ENCODE data around the gene EXOC1.
A peak's percentile ranks its signal among the peaks of the same experiment; 100 is the strongest.
"Not testable (repeated sequence)": the region's sequence is repeated elsewhere in the genome, so short reads cannot be mapped to it uniquely, and the experiment has no call there.

Gene EXOC1

DNA sequence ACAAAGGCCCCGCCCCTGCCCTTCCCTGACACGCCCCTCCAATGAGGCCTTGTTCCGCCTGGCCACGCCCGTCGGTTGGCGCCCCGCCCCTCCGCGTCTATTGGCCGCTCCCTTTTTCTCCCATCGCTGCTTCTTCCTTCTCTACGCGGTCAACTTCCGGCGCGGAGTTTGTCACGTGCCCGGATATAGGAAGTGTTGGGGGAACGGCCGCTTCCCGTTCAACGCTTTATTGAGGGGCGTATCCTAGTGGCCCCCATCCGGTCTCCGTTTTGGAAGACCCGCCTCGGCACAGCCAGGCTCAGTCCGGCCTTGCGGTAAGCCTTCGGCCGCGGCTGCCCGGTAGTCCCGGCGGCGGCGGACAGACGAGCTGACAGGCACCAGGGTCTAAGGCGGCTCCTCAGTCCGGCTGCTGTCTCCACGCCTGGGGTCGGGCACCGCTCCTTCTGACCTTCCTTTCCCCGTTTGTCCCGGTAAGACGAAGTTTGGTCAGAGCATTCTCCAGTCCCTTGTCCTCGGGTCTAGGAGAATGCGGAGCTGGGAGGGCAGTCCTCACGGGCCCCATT lies at the start of gene EXOC1:
Gene EXOC1, plus strand, starts transcription at position 165 of the 563 bp plus-strand sequence. CDS start 4,676 bp downstream, outside the sequence.
- peak; percentile 94 for DNase-seq (ENCODE audit: low read depth, low spot score)

DNA sequence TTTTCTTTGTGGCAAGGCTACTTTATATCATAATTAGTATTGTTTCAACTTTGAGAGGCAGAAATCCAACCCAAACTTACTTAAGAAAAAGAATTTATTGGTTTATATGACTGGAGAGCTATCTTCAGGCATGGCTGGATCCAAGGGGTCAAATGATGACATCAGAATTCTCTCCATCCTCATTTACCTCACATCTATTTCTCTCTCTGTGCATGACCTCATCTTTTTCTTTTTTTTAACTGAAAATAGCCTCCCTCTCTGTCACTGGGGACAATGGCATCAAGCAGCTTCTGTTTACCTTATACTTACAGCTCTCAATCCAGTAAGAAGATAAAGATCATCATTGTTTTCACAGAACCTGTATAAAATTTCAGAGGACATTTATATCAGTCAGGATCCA lies 45.9 kb upstream of the EXOC1 start:
- no peak for DNase-seq (ENCODE audit: low read depth, low spot score)

DNA sequence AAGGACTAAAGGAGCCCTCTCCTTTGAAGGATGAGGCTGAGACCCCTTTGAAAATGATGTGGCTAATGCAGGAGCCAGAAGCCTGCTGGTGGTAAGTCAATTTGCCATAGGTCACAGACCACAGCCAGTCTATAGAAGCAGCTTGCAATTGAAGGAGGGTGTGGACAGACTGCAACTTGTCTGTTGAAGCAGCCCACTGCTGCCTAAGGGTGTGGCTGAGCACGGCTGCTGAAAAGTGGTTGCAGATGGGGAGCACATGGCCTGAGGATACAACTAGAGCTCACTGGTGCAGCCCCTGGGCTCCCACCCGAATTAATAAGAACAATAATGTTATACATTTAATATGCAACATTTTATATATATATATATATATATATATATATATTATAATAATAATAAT lies 45.3 kb upstream of the EXOC1 start:
- DNase-seq (ENCODE audit: low read depth, low spot score), result no peak

DNA sequence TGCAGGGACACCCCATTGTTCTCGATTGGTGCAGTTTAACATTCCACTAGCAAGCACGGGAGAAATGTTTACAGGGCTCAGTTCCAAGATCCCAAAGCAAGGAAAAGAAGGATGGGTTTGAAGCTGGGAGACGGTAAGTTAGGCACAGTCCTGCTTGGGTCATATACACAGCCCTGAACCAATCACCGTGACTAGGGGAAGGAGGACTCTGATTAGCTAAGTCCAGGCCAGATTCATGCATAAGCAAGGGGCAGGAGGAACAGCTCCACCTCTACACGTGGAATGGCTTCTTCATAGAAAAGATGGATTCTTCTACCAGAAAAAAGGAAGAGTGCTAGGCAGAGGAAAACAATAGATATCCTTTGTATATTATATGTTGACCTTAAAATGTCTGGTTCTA lies 44.8 kb upstream of the EXOC1 start:
- no peak for DNase-seq (ENCODE audit: low read depth, low spot score)

GRCh38 chr4:55817691-55818090 lies 35.8 kb upstream of the EXOC1 start:
- no peak for DNase-seq (ENCODE audit: low read depth, low spot score)

GRCh38 chr4:55819634-55820033 lies 33.8 kb upstream of the EXOC1 start, which contains the start of gene EXOC1L:
Gene EXOC1L, plus strand, starts transcription at chr4:55819790. Its CDS starts 237 bp downstream, at chr4:55820027.
- no peak for DNase-seq (ENCODE audit: low read depth, low spot score)

DNA sequence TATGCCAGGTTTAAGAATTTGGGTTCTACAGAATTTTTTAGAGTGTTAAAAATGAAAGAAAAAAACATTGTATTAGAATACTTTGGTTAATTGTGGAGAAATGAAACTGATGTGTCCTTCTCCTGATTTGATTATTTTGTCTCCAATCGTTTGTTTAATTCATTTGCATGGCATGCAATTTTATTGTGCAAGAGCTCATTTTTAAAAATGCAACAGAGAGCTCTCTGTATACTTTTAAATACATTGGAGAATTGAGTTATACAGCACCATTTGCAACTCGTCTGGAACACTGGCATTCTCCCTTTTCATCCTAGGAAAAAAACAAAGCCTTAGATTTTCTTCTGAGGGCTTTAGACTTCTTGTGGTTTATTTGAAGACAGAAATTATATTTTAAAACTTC lies 33.2 kb upstream of the EXOC1 start:
- no peak for DNase-seq (ENCODE audit: low read depth, low spot score)

DNA sequence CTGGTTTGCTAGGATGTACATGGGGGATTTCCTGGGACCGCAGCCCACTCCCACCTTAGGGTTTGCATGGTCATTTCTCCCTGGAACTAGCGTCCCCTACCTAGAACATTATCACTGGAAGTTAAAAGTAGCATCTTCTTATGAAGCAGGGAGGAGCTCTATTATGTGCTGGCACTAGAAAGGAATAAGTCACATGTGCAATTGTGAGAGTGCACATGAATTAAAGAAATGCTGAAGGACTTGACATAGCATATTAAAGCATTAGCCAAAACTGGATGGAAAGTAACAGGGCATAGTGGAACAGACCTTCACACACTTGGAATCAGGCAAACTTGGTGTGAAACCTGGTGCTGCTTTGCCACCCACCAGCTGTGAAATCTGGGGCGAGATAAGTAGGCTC lies 31.1 kb upstream of the EXOC1 start:
- no peak for DNase-seq (ENCODE audit: low read depth, low spot score)

DNA sequence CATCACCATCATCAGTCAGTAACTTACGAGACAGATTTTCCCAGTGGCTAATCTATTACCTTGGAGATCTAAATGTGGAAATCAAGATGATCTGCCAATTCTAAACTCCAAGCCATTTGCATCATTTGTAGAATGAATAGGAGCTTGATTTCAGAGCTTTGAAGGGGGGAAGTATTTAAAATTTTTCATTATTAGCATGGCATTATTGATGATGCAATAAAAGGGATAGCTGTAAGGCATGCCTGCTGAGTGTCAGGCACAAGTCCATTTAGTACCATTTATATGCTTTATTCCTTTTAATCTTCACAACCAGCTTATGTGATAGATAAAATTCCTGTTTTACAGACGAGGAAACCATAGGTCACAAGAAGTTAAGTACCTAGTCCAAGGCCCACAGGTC lies 28.6 kb upstream of the EXOC1 start:
- no peak for DNase-seq (ENCODE audit: low read depth, low spot score)

DNA sequence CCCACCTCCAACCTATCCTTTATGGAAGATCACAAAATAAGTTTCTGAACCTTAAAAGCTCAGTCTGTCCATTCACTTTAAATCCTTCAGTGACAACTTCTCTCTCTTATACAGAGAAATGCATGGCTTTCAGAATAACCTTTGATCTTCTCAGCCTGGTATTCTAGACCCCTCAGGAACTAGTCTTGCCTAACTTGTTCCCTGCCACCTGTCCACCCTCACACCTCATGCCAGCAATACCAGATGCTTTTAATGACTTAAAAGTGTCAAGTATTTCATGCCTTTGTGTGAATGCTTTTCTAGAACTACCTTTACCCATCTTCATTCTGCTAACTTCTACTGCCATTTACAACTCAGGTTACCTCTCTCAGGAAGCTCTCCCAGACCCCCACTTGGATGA lies 26.5 kb upstream of the EXOC1 start:
- no peak for DNase-seq (ENCODE audit: low read depth, low spot score)

DNA sequence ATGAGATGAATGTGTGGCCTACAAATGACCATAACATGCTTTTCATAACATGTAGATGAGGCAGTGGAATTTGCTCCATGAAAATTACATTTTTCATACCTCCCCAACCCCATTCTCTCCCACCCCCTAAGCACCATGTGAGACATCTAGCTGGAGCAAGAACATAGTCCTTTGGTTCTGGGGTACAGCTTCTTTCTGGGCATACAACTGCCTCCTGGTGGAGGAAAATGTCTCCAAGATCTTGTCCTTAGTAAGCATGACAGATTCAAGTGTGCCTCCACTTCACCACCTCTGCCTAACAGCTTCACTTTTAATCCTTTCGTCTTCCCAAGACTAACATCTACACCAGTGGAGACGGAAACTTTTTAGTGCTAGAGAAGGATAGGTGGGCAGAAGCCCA lies 25.9 kb upstream of the EXOC1 start:
- no peak for DNase-seq (ENCODE audit: low read depth, low spot score)

GRCh38 chr4:55830048-55830447 lies 23.4 kb upstream of the EXOC1 start:
- DNase-seq (ENCODE audit: low read depth, low spot score), result no peak

- DNase-seq (ENCODE audit: low read depth, low spot score), result no peak
Observed at GRCh38 chr4:55830716-55831115, 22.7 kb upstream of the EXOC1 start.

GRCh38 chr4:55834086-55834795 lies 19.2 kb upstream of the EXOC1 start:
- no peak for DNase-seq (ENCODE audit: low read depth, low spot score)

- no peak for DNase-seq (ENCODE audit: low read depth, low spot score)
Observed at GRCh38 chr4:55837903-55838302, 15.5 kb upstream of the EXOC1 start.

DNA sequence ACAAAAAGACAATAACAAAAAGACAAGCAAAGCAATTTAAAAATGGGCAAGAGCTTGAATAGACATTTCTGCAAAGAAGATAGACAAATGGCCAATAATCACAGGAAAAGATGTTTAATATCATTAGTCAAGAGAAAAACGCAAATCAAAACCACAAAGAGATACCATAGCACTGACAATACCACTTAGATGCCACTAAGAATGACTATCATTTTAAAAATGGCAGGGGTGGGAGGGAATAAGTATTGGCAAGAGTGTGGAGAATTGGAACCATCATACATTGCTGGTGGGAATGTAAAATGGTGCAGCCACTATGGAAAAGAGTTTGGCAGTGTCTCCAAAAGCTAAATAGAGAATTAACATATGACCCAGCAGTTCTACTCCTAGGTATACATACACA lies 15.1 kb upstream of the EXOC1 start:
- DNase-seq (ENCODE audit: low read depth, low spot score), result no peak

- DNase-seq (ENCODE audit: low read depth, low spot score), result no peak
Observed at GRCh38 chr4:55838952-55839351, 14.5 kb upstream of the EXOC1 start.

DNA sequence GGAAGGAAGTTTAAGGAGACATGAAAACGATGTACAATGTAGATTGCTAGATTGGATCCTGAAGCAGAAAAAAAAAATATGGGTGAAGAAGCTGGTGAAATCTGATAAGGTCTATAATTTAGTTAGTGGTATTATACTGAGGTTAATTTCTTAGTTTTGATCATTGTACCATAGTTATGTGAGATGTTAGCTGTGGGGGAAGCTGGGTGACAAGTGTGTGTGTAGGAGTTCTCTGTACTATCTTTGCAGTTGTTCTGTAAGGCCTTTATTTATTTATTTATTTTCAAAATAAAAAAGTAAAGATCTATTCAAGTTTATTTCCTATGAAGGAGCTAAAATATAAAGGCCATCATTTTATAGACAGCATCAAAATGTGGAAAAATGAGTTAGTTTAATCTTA lies 12.5 kb upstream of the EXOC1 start:
- DNase-seq (ENCODE audit: low read depth, low spot score), result no peak

GRCh38 chr4:55841373-55842239 lies 11.8 kb upstream of the EXOC1 start:
- not testable (repeated sequence) for DNase-seq (ENCODE audit: low read depth, low spot score)

GRCh38 chr4:55842312-55842711 lies 11.1 kb upstream of the EXOC1 start:
- DNase-seq (ENCODE audit: low read depth, low spot score), result not testable (repeated sequence)

- DNase-seq (ENCODE audit: low read depth, low spot score), result no peak
Observed at GRCh38 chr4:55849724-55850123, 3.7 kb upstream of the EXOC1 start.

DNA sequence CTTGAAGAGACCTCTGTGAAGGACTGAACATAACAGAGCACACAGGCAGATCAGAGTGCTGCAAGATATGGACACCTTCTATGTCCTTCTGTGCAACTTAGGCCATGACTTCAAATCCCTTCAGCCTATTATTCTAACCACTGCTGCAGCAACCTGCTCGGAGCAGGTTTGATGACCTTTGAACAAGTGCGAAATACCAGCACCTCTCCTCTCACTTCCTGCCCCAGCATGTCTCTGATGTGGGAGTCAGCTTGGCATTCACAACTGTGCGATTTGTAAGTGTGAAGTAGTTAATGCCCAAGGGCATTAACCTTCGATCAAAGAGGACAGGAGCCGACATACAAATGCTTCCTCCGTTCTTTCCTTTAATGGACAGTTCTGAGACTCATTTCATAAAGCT lies 1.6 kb upstream of the EXOC1 start:
- no peak for DNase-seq (ENCODE audit: low read depth, low spot score)

- DNase-seq (ENCODE audit: low read depth, low spot score), result no peak
Observed at GRCh38 chr4:55854129-55854528, 681 bp downstream of the EXOC1 start.
